ENCODE data around the gene TRMU. TPM values are rescaled to one million over a fixed set of nuclear protein-coding genes. Genes with fewer than 3 reads are reported as not detected.

Gene TRMU
- total RNA-seq, 1 experiment from 2014 or later, result 46.6 TPM

- H3K4me3 Mint-ChIP-seq (ENCODE audit: unreplicated experiment), result no peak overlapping the region
- TF ChIP-seq CTCF (IDR thresholded peaks at IDR 0.05; ENCODE audit: unreplicated experiment), result no peak
- intact Hi-C loops (cut with micrococcal nuclease), result loop anchor here (1.0 kb wide), 2 partner anchors 171 to 175 kb away; no protein-coding TSS in a partner anchor
- peaks cover 29% of the 10 kb centered on the region for H3K36me3 Mint-ChIP-seq (ENCODE audit: insufficient read depth, unreplicated experiment)
- no TSS peak for BruUV-seq (replicated peaks)
- ChIA-PET CTCF (interaction anchor here (0.5 to 4.4 kb wide), 40 partner anchors 8 to 424 kb away, joined by 3 to 87 read pairs (median 4); no protein-coding TSS in a partner anchor), POLR2A (interaction anchor here (0.7 to 2.8 kb wide), 5 partner anchors 10 to 1994 kb away, joined by 3 to 21 read pairs (median 3); no protein-coding TSS in a partner anchor)
- H3K4me1 Mint-ChIP-seq (ENCODE audit: insufficient read depth, unreplicated experiment), result peaks cover 6% of the 10 kb centered on the region
- no peaks in the 10 kb centered on the region for H3K9me3 Mint-ChIP-seq (ENCODE audit: unreplicated experiment)
- H3K27me3 Mint-ChIP-seq (ENCODE audit: insufficient read depth, unreplicated experiment), result no peaks in the 10 kb centered on the region
- DNase-seq (ENCODE audit: unreplicated experiment), result no peak
- H3K27ac Mint-ChIP-seq (ENCODE audit: low read depth, unreplicated experiment), result no peak overlapping the region
Measured at GRCh38 chr22:46366801-46367706, 31.5 kb downstream of the TRMU start.

- H3K27ac Mint-ChIP-seq (ENCODE audit: low read depth, unreplicated experiment), result no peak overlapping the region
- intact Hi-C loops (cut with micrococcal nuclease), result loop anchor here (1.0 kb wide), 2 partner anchors 171 to 175 kb away; no protein-coding TSS in a partner anchor
- DNase-seq (ENCODE audit: unreplicated experiment), result peak; percentile 64
- POLR2A ChIA-PET, result interaction anchor here (0.7 to 2.8 kb wide), 6 partner anchors 11 to 1995 kb away, joined by 3 to 21 read pairs (median 3); no protein-coding TSS in a partner anchor
- BruUV-seq (replicated peaks), result no TSS peak
- TF ChIP-seq CTCF (IDR thresholded peaks at IDR 0.05; ENCODE audit: unreplicated experiment), result peak; percentile 93
- no peaks in the 10 kb centered on the region for H3K27me3 Mint-ChIP-seq (ENCODE audit: insufficient read depth, unreplicated experiment)
- H3K36me3 Mint-ChIP-seq (ENCODE audit: insufficient read depth, unreplicated experiment), result peaks cover 26% of the 10 kb centered on the region
- H3K9me3 Mint-ChIP-seq (ENCODE audit: unreplicated experiment), result no peaks in the 10 kb centered on the region
- H3K4me3 Mint-ChIP-seq (ENCODE audit: unreplicated experiment), result no peak overlapping the region
- peaks cover 6% of the 10 kb centered on the region for H3K4me1 Mint-ChIP-seq (ENCODE audit: insufficient read depth, unreplicated experiment)
- CTCF ChIA-PET, result interaction anchor here (0.6 to 4.4 kb wide), 55 partner anchors 9 to 374 kb away, joined by 3 to 87 read pairs (median 4); no protein-coding TSS in a partner anchor
Measured at GRCh38 chr22:46367707-46368191, 32.2 kb downstream of the TRMU start.

GRCh38 chr22:46368422-46368821 is 32.9 kb downstream of the TRMU start:
- no TSS peak for BruUV-seq (replicated peaks)
- peaks cover 20% of the 10 kb centered on the region for H3K36me3 Mint-ChIP-seq (ENCODE audit: insufficient read depth, unreplicated experiment)
- H3K9me3 Mint-ChIP-seq (ENCODE audit: unreplicated experiment), result no peaks in the 10 kb centered on the region
- no peak for TF ChIP-seq CTCF (IDR thresholded peaks at IDR 0.05; ENCODE audit: unreplicated experiment)
- no peaks in the 10 kb centered on the region for H3K27me3 Mint-ChIP-seq (ENCODE audit: insufficient read depth, unreplicated experiment)
- intact Hi-C loops (cut with micrococcal nuclease), result no loop called here
- H3K4me3 Mint-ChIP-seq (ENCODE audit: unreplicated experiment), result no peak overlapping the region
- no peak for DNase-seq (ENCODE audit: unreplicated experiment)
- CTCF ChIA-PET, result interaction anchor here (0.6 to 4.4 kb wide), 39 partner anchors 9 to 374 kb away, joined by 3 to 87 read pairs (median 4); no protein-coding TSS in a partner anchor
- H3K27ac Mint-ChIP-seq (ENCODE audit: low read depth, unreplicated experiment), result no peak overlapping the region
- peaks cover 6% of the 10 kb centered on the region for H3K4me1 Mint-ChIP-seq (ENCODE audit: insufficient read depth, unreplicated experiment)
- POLR2A ChIA-PET, result interaction anchor here (0.7 to 2.8 kb wide), 5 partner anchors 12 to 178 kb away, joined by 3 to 21 read pairs (median 3); no protein-coding TSS in a partner anchor
